Natural killer cell treated with Interleukin-12 subunit alpha and Interleukin-12 subunit beta and Interleukin-15 and Interleukin-18, amount 100 ng/mL, for 72 hours (primary cell): ENCODE data around the gene SLC18A2. TPM values are rescaled to one million over a fixed set of nuclear protein-coding genes. Genes with fewer than 3 reads are reported as not detected.

Experiments used
- ATAC-seq, 2 donors: fragments of 150-1000 bp; cut with Tn5 transposase in 1 of 2; sonication (Bioruptor Pico), chemical (Tn5 transposase) in 1 of 2; 2 replicates each; pipeline ENCODE4 v1.10.0; 2021
- DNase-seq: peaks from one replicate; pipeline ENCODE4 v3.0.0; 2022; ENCODE audit warnings: low spot score
- H3K27ac Mint-ChIP-seq, 2 donors: 1 replicate in 1 of 2; 2 replicates in 1 of 2; pipeline ENCODE4 v1.8.0; 2022; ENCODE audit warnings: mixed read lengths in 2 of 2, mild to moderate bottlenecking in 1 of 2, moderate library complexity in 1 of 2
- H3K27me3 Mint-ChIP-seq, 2 donors: 1 replicate in 1 of 2; 2 replicates in 1 of 2; pipeline ENCODE4 v1.8.0; 2022; ENCODE audit warnings: mixed read lengths in 2 of 2
- H3K36me3 Mint-ChIP-seq: one replicate; pipeline ENCODE4 v1.8.0; 2022; ENCODE audit warnings: mixed read lengths
- H3K4me1 Mint-ChIP-seq, 2 donors: 1 replicate in 1 of 2; 2 replicates in 1 of 2; pipeline ENCODE4 v1.8.0; 2022; ENCODE audit warnings: low read depth in 2 of 2, mixed read lengths in 2 of 2, mild to moderate bottlenecking in 1 of 2
- H3K4me3 Mint-ChIP-seq: one replicate; pipeline ENCODE4 v1.8.0; 2022; ENCODE audit warnings: mixed read lengths
- H3K9me3 Mint-ChIP-seq: 2 replicates; pipeline ENCODE4 v1.8.0; 2022; ENCODE audit warnings: mixed read lengths
- total RNA-seq, 2 donors: library from RNA; stranded (reverse); gene quantifications; one replicate each; pipeline ENCODE4 v1.2.3, GENCODE V29; 2022

The SLC18A2 gene
- under 1 TPM in 1 of 2 donors, not detected in 1; 0.59 TPM for total RNA-seq

DNA sequence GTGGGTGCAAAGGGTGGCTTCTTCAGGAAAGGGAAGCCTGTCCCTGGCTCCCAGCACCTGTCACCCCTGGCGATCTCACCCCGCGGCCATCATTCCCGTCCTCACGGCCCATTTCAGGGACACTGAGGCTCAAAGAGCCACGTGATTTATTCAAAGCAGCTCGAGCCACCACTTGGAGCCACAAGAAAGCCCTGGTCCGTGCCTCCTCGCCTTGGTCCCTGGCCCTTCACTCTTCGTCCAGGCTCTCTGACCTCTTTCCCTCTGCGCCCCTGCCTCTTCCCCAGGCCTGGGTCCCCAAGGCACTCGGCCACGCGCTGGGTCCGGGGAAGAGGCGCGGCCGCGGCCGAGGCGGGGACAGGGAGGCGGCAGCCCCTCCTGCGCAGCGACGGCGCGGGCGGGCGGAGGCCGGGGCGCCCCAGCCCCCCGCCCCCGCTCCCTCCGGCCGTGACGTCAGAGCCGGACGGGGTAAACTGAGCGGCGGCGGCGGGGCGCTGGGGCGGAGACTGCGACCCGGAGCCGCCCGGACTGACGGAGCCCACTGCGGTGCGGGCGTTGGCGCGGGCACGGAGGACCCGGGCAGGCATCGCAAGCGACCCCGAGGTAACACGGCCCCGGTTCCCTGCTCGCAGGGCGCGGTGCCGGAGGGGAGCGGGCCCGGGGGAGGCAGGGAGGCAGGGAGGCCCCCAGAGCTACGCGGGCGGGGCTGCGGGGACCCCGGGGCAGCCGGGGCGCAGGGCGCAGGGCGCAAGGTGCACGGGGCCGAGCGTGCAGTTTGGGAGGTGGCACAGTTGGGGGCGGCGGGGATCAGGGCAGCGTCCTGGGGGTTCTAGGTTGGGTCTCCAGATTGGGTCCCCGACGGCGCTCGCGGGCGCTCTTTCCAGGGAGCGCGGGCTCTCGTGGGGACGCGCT, at the start of gene SLC18A2:
Gene SLC18A2, plus strand, starts transcription at position 494 of the 909 bp plus-strand sequence. CDS start 580 bp downstream, outside the sequence.
- no peak within 1 kb of the TSS for H3K4me3 Mint-ChIP-seq
- H3K36me3 Mint-ChIP-seq, result no peaks in the 10 kb centered on the region
- H3K9me3 Mint-ChIP-seq, result no peaks in the 10 kb centered on the region
- DNase-seq (no peak), ATAC-seq (peak; percentile 11 to 22)
- peaks cover 5 to 6% of the 10 kb centered on the region in 2 donors for H3K4me1 Mint-ChIP-seq
- no peak within 1 kb of the TSS for H3K27ac Mint-ChIP-seq
- H3K27me3 Mint-ChIP-seq, result peaks cover 36 to 42% of the 10 kb centered on the region in 2 donors

DNA sequence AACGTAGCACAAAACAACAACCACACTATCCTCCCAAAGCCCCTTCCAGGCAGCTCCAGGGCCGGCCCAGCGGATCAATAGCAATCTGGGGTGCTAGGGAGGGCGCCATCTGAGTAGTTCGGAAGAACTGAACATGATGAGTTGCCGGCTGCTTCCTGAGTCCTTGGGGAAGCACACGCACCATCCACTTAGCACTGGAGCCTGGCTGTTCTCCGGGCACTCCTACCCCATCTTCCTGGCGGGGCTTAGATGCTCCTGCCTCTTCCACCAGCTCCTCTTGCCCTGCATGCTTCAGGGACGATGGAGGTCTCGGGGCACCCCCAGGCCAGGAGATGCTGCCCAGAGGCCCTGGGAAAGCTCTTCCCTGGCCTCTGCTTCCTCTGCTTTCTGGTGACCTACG, 43.7 kb upstream of the SLC18A2 start, which contains the start of gene KCNK18:
Gene KCNK18, plus strand, starts transcription at position 301 of the 400 bp plus-strand sequence. Its CDS starts 0 bp downstream, at position 301.
- ATAC-seq (peak in 1 of 2 donors; percentile 12), DNase-seq (no peak)
- Mint-ChIP-seq H3K27me3 (peaks cover 6 to 8% of the 10 kb centered on the region in 2 donors), H3K4me1 (no peaks in the 10 kb centered on the region), H3K36me3 (no peaks in the 10 kb centered on the region), H3K27ac (no peak within 1 kb of the TSS), H3K9me3 (no peaks in the 10 kb centered on the region), H3K4me3 (no peak within 1 kb of the TSS)

GRCh38 chr10:117198088-117198487, 42.8 kb upstream of the SLC18A2 start:
- DNase-seq, result no peak
- Mint-ChIP-seq H3K27me3 (peaks cover 6 to 10% of the 10 kb centered on the region in 2 donors), H3K27ac (no peak overlapping the region), H3K4me1 (no peaks in the 10 kb centered on the region), H3K9me3 (no peaks in the 10 kb centered on the region), H3K36me3 (no peaks in the 10 kb centered on the region), H3K4me3 (no peak overlapping the region)
- no peak for ATAC-seq

DNA sequence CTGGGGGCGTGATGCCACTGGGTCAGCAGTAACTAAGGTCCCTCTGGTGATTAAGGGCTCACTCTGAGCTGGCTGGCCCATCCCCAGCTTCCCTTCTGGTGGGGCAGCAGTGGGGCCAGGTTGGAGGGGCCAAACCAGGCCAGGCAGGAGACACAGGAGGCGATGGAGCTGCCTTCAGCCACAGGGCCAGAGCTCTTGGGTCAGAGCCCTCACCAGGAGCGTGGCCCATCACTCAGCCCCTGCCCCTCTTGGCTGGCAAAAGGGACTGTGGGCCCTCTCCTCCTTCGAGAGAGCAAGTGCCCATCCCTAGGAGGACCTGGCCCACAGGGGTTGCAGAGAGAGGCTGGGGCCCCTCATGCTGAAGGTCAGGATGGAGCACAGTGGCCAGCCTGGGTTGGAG, 39.1 kb upstream of the SLC18A2 start:
- Mint-ChIP-seq H3K27ac (no peak overlapping the region), H3K36me3 (no peaks in the 10 kb centered on the region), H3K4me3 (no peak overlapping the region), H3K4me1 (no peaks in the 10 kb centered on the region), H3K9me3 (no peaks in the 10 kb centered on the region), H3K27me3 (peaks cover 8 to 10% of the 10 kb centered on the region in 2 donors)
- DNase-seq, result no peak
- ATAC-seq, result no peak

GRCh38 chr10:117204316-117204715, 36.6 kb upstream of the SLC18A2 start:
- Mint-ChIP-seq H3K9me3 (no peaks in the 10 kb centered on the region), H3K36me3 (no peaks in the 10 kb centered on the region), H3K4me1 (peaks cover 0 to 3% of the 10 kb centered on the region in 2 donors), H3K4me3 (no peak overlapping the region), H3K27ac (no peak overlapping the region), H3K27me3 (peaks cover 11 to 23% of the 10 kb centered on the region in 2 donors)
- no peak for DNase-seq
- peak; percentile 45 to 64 for ATAC-seq

DNA sequence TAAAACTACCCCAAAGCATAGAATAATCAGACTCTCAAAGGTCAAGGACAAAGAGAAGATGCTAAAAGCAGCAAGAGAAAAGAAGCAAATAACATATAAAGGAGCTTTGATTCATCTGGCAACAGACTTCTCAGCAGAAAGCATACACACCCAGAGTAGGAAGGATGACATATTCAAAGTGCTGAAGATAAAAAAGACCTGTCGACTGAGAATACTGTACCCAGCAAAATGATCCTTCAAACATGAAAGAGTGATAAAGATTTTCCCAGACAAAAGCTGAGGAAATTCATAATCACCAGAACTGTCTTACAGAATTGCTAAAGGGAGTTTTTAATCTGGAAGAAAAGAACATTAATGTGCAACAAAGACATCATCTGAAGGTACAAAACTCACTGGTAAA, 28.7 kb upstream of the SLC18A2 start:
- no peak overlapping the region for H3K27ac Mint-ChIP-seq

GRCh38 chr10:117214401-117214800, 26.5 kb upstream of the SLC18A2 start:
- no peak overlapping the region for H3K4me3 Mint-ChIP-seq
- no peak overlapping the region for H3K27ac Mint-ChIP-seq
- ATAC-seq (no peak), DNase-seq (no peak)
- peaks cover 6% of the 10 kb centered on the region in 2 donors for H3K4me1 Mint-ChIP-seq
- H3K27me3 Mint-ChIP-seq, result peaks cover 37 to 43% of the 10 kb centered on the region in 2 donors
- H3K9me3 Mint-ChIP-seq, result peaks cover 5% of the 10 kb centered on the region
- H3K36me3 Mint-ChIP-seq, result peaks cover 11% of the 10 kb centered on the region

More for the DNA sequence above, 28.7 kb upstream of the SLC18A2 start:
- H3K4me3 Mint-ChIP-seq, result no peak overlapping the region
- H3K4me1 Mint-ChIP-seq, result peaks cover 0 to 7% of the 10 kb centered on the region in 2 donors
- H3K36me3 Mint-ChIP-seq, result peaks cover 11% of the 10 kb centered on the region
- ATAC-seq (no peak), DNase-seq (no peak)
- peaks cover 35 to 55% of the 10 kb centered on the region in 2 donors for H3K27me3 Mint-ChIP-seq
- H3K9me3 Mint-ChIP-seq, result peaks cover 5% of the 10 kb centered on the region

GRCh38 chr10:117215079-117215478, 25.8 kb upstream of the SLC18A2 start:
- DNase-seq (peak; percentile 15), ATAC-seq (no peak)
- no peak overlapping the region for H3K27ac Mint-ChIP-seq
- peaks cover 11% of the 10 kb centered on the region for H3K36me3 Mint-ChIP-seq
- H3K27me3 Mint-ChIP-seq, result peaks cover 34 to 36% of the 10 kb centered on the region in 2 donors
- H3K9me3 Mint-ChIP-seq, result peaks cover 5% of the 10 kb centered on the region
- H3K4me1 Mint-ChIP-seq, result peaks cover 6% of the 10 kb centered on the region in 2 donors
- no peak overlapping the region for H3K4me3 Mint-ChIP-seq

DNA sequence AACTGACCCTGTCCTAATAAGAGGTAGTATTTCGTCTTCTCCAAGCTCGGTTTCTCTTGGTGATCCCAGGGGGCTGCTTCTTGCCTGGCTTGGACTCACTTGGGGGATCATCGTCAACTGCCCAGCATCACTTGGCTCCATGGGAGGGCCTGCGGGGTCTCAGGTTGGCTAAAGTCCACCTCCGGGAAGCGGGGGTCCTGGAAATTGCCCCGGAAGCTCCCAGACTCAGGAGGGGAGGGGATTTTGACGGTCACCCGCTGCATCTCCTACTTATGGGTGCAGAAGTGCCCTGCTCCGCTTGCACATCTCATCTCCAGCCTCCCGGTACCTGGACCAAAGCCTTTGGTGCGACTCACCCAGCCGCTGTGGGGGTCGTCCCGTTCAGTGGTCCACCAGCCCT, 24.9 kb upstream of the SLC18A2 start:
- H3K27ac Mint-ChIP-seq, result no peak overlapping the region
- ATAC-seq, result no peak
- peaks cover 11% of the 10 kb centered on the region for H3K36me3 Mint-ChIP-seq
- H3K27me3 Mint-ChIP-seq, result peaks cover 34 to 35% of the 10 kb centered on the region in 2 donors
- peaks cover 6% of the 10 kb centered on the region in 2 donors for H3K4me1 Mint-ChIP-seq
- DNase-seq, result peak; percentile 34
- peaks cover 5% of the 10 kb centered on the region for H3K9me3 Mint-ChIP-seq
- H3K4me3 Mint-ChIP-seq, result no peak overlapping the region

- peak; percentile 81 to 83 for ATAC-seq
- Mint-ChIP-seq H3K9me3 (peaks cover 2% of the 10 kb centered on the region), H3K4me1 (peaks cover 6% of the 10 kb centered on the region in 2 donors), H3K27me3 (peaks cover 27 to 28% of the 10 kb centered on the region in 2 donors), H3K27ac (no peak overlapping the region), H3K4me3 (peak overlapping the region; percentile 66), H3K36me3 (peaks cover 6% of the 10 kb centered on the region)
- peak; percentile 77 for DNase-seq
Measured at GRCh38 chr10:117216611-117217195, 24.2 kb upstream of the SLC18A2 start.

DNA sequence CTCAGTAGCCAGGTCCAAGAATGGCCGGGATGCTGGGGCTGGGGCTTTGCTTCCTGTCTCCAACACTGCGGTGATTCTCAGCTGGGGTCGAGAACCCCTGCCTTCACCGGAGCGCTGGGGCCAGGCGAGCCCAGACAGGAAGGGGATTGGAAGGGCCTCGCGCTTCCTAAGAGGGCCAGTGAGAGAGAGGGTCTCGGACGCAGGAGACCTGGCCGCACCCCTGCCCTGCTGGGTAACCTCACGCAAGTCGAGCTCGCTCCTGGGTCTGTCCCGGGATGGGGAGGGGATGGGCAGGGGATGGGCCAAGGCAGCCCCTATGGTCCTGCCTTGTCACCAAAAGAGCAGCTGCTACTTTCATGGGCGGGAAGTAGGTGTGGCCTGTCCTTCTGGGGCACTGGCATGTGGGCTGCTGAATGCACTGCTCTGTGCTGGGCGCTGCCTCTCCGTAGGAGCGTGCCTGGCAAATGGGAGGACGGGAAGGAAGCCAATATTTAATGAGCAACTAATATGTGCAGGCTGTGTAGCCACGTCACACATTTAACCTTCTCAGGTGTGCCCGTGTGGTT, 23.6 kb upstream of the SLC18A2 start:
- Mint-ChIP-seq H3K27me3 (peaks cover 23% of the 10 kb centered on the region in 2 donors), H3K27ac (no peak overlapping the region), H3K36me3 (peaks cover under 1% of the 10 kb centered on the region), H3K4me1 (peaks cover 6% of the 10 kb centered on the region in 2 donors), H3K4me3 (peak overlapping the region; percentile 66), H3K9me3 (no peaks in the 10 kb centered on the region)
- ATAC-seq (peak; percentile 21 to 54), DNase-seq (peak; percentile 38)

- Mint-ChIP-seq H3K36me3 (no peaks in the 10 kb centered on the region), H3K27ac (no peak overlapping the region), H3K4me1 (peaks cover 6% of the 10 kb centered on the region in 2 donors), H3K9me3 (no peaks in the 10 kb centered on the region), H3K27me3 (peaks cover 19 to 21% of the 10 kb centered on the region in 2 donors), H3K4me3 (no peak overlapping the region)
- no peak for ATAC-seq
- DNase-seq, result peak; percentile 25
Measured at GRCh38 chr10:117218654-117219053, 22.3 kb upstream of the SLC18A2 start.

DNA sequence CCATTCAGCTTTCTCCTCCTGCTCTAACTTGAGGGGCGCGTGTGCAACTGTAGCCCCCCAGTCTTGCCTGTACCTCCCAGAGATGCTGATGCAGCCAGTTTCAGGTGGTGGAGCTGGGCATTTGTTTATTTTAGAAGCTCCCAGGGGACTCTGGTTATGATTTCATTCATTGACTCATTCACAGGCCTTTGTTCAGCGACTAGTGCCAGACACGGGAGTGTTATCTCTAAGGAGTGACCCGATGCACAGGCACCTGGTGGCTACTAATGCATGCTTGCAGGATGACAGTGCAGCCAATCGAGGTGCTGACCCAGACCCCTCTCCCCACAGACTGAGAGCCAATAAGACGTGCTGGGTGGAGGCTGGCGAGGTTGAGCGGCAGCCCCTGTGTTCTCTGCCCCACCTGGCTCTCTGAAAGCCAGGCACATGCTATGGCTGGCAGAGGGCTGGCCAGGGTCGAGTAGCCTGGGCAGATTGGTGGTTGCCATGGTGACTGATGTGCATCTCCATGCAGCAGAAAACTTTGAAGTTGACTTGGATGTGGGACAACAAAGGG, 19.7 kb upstream of the SLC18A2 start:
- no peak overlapping the region for H3K4me3 Mint-ChIP-seq
- ATAC-seq (no peak), DNase-seq (peak; percentile 35)
- peaks cover 6% of the 10 kb centered on the region in 2 donors for H3K4me1 Mint-ChIP-seq
- no peaks in the 10 kb centered on the region for H3K36me3 Mint-ChIP-seq
- peaks cover 6 to 7% of the 10 kb centered on the region in 2 donors for H3K27me3 Mint-ChIP-seq
- H3K27ac Mint-ChIP-seq, result no peak overlapping the region
- no peaks in the 10 kb centered on the region for H3K9me3 Mint-ChIP-seq
